Neural crest cell (in vitro differentiated cells): ENCODE measurements around the gene KRT6A. TPM values are rescaled to one million over a fixed set of nuclear protein-coding genes. Genes with fewer than 3 reads are reported as not detected.

Experiments
- DNase-seq: peaks from one replicate; pipeline ENCODE4 v3.0.0; 2021; ENCODE audit warnings: low read depth, mixed read lengths, low spot score
- H3K27ac Mint-ChIP-seq: one replicate; pipeline ENCODE4 v1.8.0; 2021; ENCODE audit warnings: mild to moderate bottlenecking, mixed read lengths; ENCODE audit not compliant: unreplicated experiment
- H3K27me3 Mint-ChIP-seq: 2 replicates; pipeline ENCODE4 v1.8.0; 2021; ENCODE audit warnings: low read depth, mild to moderate bottlenecking, mixed read lengths
- H3K36me3 Mint-ChIP-seq: 2 replicates; pipeline ENCODE4 v1.8.0; 2021; ENCODE audit warnings: low read depth, mild to moderate bottlenecking, mixed read lengths
- H3K4me1 Mint-ChIP-seq: 2 replicates; pipeline ENCODE4 v1.8.0; 2021; ENCODE audit warnings: mixed read lengths
- H3K4me3 Mint-ChIP-seq: one replicate; pipeline ENCODE4 v1.8.0; 2021; ENCODE audit warnings: mild to moderate bottlenecking, mixed read lengths
- H3K9me3 Mint-ChIP-seq: 2 replicates; pipeline ENCODE4 v1.8.0; 2021; ENCODE audit warnings: mixed read lengths
- CTCF ChIP-seq: fragments of 200-600 bp; sonication (generic); conservative IDR thresholded peaks from 2 replicates; pipeline ENCODE4 v1.5.0; 2021; ENCODE audit warnings: antibody characterized with exemption, mild to moderate bottlenecking
- total RNA-seq: library from RNA; stranded (reverse); gene quantifications from 2 replicates; pipeline ENCODE4 v1.2.1, GENCODE V29; 2021

KRT6A gene
- total RNA-seq, 1 donor from 2014 or later = not detected

GRCh38 chr12:52439845-52440244, 53.2 kb downstream of the KRT6A start:
- H3K4me3 Mint-ChIP-seq = no peak overlapping the region
- H3K9me3 Mint-ChIP-seq = peaks cover 3% of the 10 kb centered on the region
- no peak for DNase-seq
- H3K36me3 Mint-ChIP-seq = no peaks in the 10 kb centered on the region
- peaks cover 22% of the 10 kb centered on the region for H3K4me1 Mint-ChIP-seq
- no peak for TF ChIP-seq CTCF
- H3K27me3 Mint-ChIP-seq = peaks cover 17% of the 10 kb centered on the region
- H3K27ac Mint-ChIP-seq = no peak overlapping the region

GRCh38 chr12:52439420-52439819, 53.6 kb downstream of the KRT6A start:
- Mint-ChIP-seq H3K27me3 (peaks cover 17% of the 10 kb centered on the region), H3K4me3 (no peak overlapping the region), H3K9me3 (peaks cover 3% of the 10 kb centered on the region), H3K36me3 (no peaks in the 10 kb centered on the region), H3K4me1 (peaks cover 22% of the 10 kb centered on the region), H3K27ac (no peak overlapping the region)
- no peak for TF ChIP-seq CTCF
- no peak for DNase-seq

- Mint-ChIP-seq H3K27ac (no peak overlapping the region), H3K9me3 (peaks cover 3% of the 10 kb centered on the region), H3K27me3 (peaks cover 16% of the 10 kb centered on the region), H3K36me3 (no peaks in the 10 kb centered on the region), H3K4me3 (no peak overlapping the region), H3K4me1 (peaks cover 22% of the 10 kb centered on the region)
- DNase-seq = no peak
- TF ChIP-seq CTCF = no peak
Measured at GRCh38 chr12:52438305-52439301, 54.5 kb downstream of the KRT6A start.

GRCh38 chr12:52437508-52437907, 55.5 kb downstream of the KRT6A start:
- Mint-ChIP-seq H3K9me3 (peaks cover 3% of the 10 kb centered on the region), H3K36me3 (no peaks in the 10 kb centered on the region), H3K27me3 (peaks cover 10% of the 10 kb centered on the region), H3K4me1 (peaks cover 22% of the 10 kb centered on the region), H3K4me3 (no peak overlapping the region), H3K27ac (no peak overlapping the region)
- no peak for DNase-seq
- no peak for TF ChIP-seq CTCF

Other genes with a start within 250 kb of the KRT6A start
- gene KRT86, start 218.6 kb downstream of the KRT6A start, total RNA-seq = not detected in 2 replicates
- not detected in 2 replicates for gene KRT81, start 201.7 kb downstream of the KRT6A start, total RNA-seq
- not detected in 2 replicates for gene KRT83, start 171.9 kb downstream of the KRT6A start, total RNA-seq
- not detected in 2 replicates for gene KRT85, start 125.8 kb downstream of the KRT6A start, total RNA-seq
- gene KRT84, start 107.6 kb downstream of the KRT6A start, total RNA-seq = not detected in 2 replicates
- gene KRT82, start 86.9 kb downstream of the KRT6A start, total RNA-seq = not detected in 2 replicates
- gene KRT75, start 58.9 kb downstream of the KRT6A start, total RNA-seq = not detected in 2 replicates
- not detected in 2 replicates for gene KRT6B, start 41.1 kb downstream of the KRT6A start, total RNA-seq
- gene KRT6C, start 19.5 kb downstream of the KRT6A start, total RNA-seq = not detected in 2 replicates
- gene KRT5, start 27.1 kb upstream of the KRT6A start, total RNA-seq = not detected in 2 replicates
- not detected in 2 replicates for gene KRT71, start 59.9 kb upstream of the KRT6A start, total RNA-seq
- not detected in 2 replicates for gene KRT74, start 80.6 kb upstream of the KRT6A start, total RNA-seq
- gene KRT72, start 108.2 kb upstream of the KRT6A start, total RNA-seq = not detected in 2 replicates
- gene KRT73, start 125.3 kb upstream of the KRT6A start, total RNA-seq = not detected in 2 replicates
- gene KRT2, start 159.0 kb upstream of the KRT6A start, total RNA-seq = not detected in 2 replicates
- not detected in 2 replicates for gene KRT1, start 187.2 kb upstream of the KRT6A start, total RNA-seq
- not detected in 2 replicates for gene KRT77, start 210.3 kb upstream of the KRT6A start, total RNA-seq